ENCODE results near the gene NOCT.
"Not testable (repeated sequence)": the region's sequence is repeated elsewhere in the genome, so short reads cannot be mapped to it uniquely, and the experiment has no call there.

Gene NOCT

GRCh38 chr4:139053909-139054308 is 38.3 kb downstream of the NOCT start:
- FAIRE-seq: no peak

DNA sequence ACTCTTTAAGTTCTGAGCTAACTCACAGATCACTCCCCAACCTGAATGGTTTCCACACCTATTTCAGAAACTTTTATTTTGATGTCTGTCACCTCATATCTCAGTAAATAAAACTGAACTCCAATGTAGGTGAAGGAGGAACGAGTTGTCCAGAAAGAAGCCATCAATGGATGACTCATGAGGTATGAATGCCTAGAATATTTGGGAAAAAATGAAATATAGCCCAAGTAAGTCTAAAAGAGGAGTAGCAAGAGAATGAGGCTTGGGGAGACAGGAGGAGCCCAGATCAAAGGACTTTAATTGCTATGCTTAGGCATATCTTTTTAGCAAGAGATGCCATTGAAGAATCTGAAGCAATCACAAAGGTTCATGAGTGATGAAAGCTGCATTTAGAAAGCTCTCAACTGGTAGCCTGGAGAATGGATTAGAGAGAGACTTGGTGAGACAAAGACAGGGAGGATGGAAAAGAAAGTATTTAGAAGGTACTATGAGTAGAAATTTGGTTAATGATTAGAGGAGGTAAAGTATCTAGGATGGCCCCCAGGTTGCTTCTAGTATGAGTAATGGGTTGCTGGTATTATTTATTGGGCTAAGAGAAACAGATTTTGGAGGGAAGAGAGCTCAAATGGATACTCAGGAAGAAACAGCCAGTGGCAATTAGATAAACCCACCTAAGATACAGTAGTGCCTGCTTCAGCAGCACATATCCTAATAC is 39.4 kb downstream of the NOCT start:
- no peak for FAIRE-seq

DNA sequence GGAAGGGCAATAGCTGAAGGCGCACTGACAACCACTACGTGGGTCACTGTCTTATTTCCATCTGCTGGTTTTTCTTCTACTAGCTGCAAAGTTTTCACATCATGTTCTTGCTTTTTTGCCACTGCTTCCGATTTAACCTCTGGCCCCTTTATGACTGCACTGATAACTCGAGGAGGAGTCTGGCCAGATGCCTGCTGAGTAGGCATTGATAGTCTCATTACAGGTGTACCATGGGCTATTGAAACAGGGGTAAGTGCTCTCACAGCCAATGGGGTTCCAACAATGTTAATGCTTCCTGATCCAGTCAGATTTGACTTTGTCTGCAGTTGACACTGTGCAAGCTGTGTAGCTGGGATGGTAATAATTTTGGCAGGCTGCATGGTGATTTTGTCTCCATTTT is 43.4 kb downstream of the NOCT start:
- not testable (repeated sequence) for FAIRE-seq

DNA sequence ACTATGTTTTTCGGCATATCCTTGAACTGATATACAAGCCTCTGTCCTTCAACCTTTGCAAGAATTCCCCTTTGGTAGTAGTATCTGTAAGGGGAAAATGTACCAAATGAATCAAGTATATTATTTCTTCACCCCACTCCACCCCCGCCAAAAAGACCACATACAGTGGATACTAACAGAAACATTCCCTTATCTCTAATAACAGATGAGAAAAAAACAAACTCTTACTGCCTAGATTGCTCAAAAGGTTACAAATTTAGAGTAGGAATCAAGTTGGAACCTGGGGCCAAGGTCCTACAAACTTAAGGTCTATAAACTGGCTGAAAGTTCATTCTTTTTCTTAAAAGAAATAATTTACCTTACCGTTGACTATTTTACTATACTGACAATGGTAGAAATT is 45.0 kb downstream of the NOCT start:
- FAIRE-seq: no peak

- FAIRE-seq: peak; percentile 77
Observed at GRCh38 chr4:139076016-139076744, 60.6 kb downstream of the NOCT start.

- peak; percentile 64 for FAIRE-seq
Observed at GRCh38 chr4:139077567-139078355, 62.2 kb downstream of the NOCT start.

DNA sequence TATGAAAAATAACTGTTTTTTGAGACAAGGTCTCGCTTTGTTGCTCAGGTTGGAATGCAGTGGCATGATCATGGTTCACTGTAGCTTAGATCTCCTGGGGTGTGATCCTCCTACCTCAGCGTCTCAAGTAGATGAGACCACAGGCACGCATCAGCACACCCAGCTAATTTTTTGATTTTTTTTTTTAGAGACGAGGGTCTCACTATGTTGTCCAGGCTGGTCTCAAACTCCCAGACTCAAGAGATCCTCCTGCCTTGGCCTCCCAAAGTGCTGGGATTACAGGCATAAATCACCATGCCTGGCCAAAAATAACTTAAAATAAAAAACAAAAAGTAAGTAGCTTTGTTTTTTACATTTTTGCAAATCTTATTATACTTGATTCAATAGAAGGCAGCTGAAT is 63.3 kb downstream of the NOCT start:
- no peak for FAIRE-seq

DNA sequence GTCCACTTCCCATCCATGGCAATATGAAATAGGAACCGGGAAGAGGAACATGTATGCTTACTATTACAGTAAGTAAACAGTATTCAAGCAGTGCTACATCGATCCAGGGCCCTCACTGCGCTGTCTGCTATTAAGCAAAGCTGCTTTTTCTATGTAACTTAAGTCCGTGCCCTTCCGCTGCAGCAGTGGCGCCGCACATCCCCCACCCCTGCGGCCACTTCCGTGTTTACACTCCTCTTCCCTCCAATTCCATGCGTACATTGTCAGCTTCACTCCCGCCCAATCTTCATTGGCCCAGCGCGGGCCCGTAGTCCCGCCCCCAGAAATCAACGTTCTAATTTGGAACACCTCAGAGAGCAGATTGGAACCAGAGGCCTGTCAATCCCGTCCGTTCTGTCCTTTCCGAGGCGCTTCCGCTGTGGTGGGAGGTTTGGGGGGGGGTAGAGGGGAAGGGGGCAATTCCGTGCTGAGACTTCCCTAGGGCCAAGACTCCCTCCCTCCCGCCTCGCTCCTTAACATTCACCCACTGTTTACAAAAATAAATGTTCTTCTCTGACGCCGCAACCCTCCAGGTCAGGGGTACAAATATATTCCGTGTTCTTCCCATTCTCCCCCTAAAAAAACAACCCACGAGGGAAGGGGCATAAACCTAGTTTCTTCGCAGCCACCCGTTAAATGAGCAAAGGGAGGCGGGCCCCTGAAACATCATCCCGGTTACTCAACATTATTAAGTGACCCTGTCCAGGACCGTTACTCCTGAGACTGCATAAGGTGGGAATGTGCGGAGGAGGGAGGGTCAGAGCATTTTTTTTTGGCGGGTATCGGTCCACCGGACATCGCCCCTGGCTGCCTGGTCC is 67.4 kb downstream of the NOCT start:
- FAIRE-seq: peak; percentile 43

DNA sequence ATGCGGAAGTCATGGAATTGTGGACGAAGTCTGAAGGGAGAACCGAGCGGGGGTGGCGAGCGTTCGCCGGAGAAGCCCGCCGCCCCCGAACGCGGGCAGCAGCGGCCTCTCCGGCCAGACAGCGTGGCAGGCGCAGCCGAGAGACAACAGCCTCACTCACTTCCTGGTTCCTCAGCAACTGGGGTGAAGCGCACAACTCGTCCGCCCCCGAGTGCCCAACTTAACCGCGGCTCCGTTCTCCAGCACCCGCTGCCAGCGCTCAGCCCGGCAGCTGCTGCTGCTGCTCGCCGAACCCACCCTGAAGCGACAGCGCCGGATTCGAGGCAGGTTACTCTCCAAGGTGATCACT is 68.0 kb downstream of the NOCT start:
- FAIRE-seq: no peak

DNA sequence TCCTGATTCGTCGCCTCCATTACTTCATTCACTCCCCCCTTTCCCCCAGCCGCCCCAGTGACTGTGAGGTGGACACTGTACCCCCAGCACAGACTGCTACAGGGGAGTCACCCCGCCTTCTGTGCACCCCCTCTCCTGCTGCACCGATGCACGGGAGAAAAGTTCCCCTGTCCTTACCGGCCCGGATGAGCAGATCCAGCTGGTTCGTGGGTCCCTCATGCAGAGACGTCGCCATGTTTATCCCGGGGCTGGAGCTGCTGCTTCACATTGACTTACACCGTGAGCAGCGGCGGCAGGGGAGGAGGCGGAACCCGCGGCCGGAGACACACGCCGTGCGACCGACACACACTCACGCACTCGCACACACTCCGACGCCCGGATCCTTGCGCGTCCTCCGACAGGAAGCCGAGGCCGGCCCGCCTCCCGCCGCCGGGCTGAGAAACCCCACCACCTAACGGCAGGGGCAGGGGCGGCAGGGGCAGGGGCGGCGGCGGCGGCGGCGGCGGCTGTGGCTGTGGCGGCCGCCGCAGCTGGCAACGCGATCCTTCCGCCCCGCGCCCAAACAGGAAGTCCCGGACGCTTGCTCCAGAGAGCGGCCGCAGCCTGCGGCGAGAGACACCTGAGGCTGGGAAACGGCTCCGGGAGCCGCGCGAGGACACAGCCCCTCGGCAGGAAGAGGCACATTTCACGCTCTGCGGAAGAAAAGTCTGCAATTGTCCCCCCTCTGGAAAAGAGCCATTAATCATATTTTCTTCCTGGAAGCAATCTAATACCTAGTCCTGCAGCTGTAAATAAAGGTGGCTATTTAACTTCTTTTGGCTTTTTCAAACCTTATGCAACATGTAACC is 68.6 kb downstream of the NOCT start:
- no peak for FAIRE-seq

GRCh38 chr4:139084804-139085093 is 69.2 kb downstream of the NOCT start:
- FAIRE-seq: peak; percentile 64

- peak; percentile 56 for FAIRE-seq
Observed at GRCh38 chr4:139085141-139085540, 69.6 kb downstream of the NOCT start.

GRCh38 chr4:139092271-139092670 is 76.7 kb downstream of the NOCT start:
- no peak for FAIRE-seq
